ENCODE results near the gene BIRC2. TPM values are rescaled to one million over a fixed set of nuclear protein-coding genes. Genes with fewer than 3 reads are reported as not detected.

Gene BIRC2
- polyA plus RNA-seq, 1 donor (not counting 4 experiments of a cell fraction or from before 2014, with no cell fraction given), result 53.8 TPM

- Histone ChIP-seq H4K20me1 (ENCODE audit: control insufficient read depth, extremely low read depth, insufficient read depth, low read length) (peaks cover 3% of the 10 kb centered on the region), H3K27ac (ENCODE audit: control insufficient read depth, insufficient read depth, low read length) (no peak overlapping the region), H2AFZ (ENCODE audit: control insufficient read depth, low read length) (no peak overlapping the region), H3K4me2 (ENCODE audit: control insufficient read depth, extremely low read depth, insufficient read depth, low read depth, low read length) (no peak overlapping the region), H3K4me1 (ENCODE audit: control insufficient read depth, extremely low read depth, insufficient read depth, low read length) (no peaks in the 10 kb centered on the region), H3K36me3 (ENCODE audit: control insufficient read depth in 2 of 2, extremely low read depth in 1 of 2, insufficient read depth in 2 of 2, low read length in 2 of 2) (peaks cover 15 to 41% of the 10 kb centered on the region in 2 experiments), H3K4me3 (ENCODE audit: control insufficient read depth in 2 of 3, extremely low read depth in 1 of 3, insufficient read depth in 2 of 3, low read depth in 1 of 3, low read length in 3 of 3) (no peak overlapping the region), H3K27me3 (ENCODE audit: control insufficient read depth, extremely low read depth, insufficient read depth, low read length) (no peaks in the 10 kb centered on the region), H3K9ac (ENCODE audit: control insufficient read depth, extremely low read depth, insufficient read depth, low read length) (no peak overlapping the region), H3K9me1 (ENCODE audit: control insufficient read depth, extremely low read depth, insufficient read depth, low read length) (no peaks in the 10 kb centered on the region), H3K9me3 (ENCODE audit: control insufficient read depth, low read depth, low read length) (no peaks in the 10 kb centered on the region), H3K79me2 (ENCODE audit: control insufficient read depth, insufficient read depth, low read length) (peaks cover 14% of the 10 kb centered on the region)
- no peak for TF ChIP-seq EZH2 (IDR thresholded peaks at IDR 0.05; ENCODE audit: low read length)
- TF ChIP-seq, protein P1, sequence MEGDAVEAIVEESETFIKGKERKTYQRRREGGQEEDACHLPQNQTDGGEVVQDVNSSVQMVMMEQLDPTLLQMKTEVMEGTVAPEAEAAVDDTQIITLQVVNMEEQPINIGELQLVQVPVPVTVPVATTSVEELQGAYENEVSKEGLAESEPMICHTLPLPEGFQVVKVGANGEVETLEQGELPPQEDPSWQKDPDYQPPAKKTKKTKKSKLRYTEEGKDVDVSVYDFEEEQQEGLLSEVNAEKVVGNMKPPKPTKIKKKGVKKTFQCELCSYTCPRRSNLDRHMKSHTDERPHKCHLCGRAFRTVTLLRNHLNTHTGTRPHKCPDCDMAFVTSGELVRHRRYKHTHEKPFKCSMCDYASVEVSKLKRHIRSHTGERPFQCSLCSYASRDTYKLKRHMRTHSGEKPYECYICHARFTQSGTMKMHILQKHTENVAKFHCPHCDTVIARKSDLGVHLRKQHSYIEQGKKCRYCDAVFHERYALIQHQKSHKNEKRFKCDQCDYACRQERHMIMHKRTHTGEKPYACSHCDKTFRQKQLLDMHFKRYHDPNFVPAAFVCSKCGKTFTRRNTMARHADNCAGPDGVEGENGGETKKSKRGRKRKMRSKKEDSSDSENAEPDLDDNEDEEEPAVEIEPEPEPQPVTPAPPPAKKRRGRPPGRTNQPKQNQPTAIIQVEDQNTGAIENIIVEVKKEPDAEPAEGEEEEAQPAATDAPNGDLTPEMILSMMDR (optimal IDR thresholded peaks at IDR 0.05 in 1 of 3, IDR thresholded peaks at IDR 0.05 in 1 of 3, conservative IDR thresholded peaks at IDR 0.05 in 1 of 3; ENCODE audit: extremely low read depth in 1 of 3, insufficient read depth in 2 of 3, low read length in 3 of 3), result no peak
- dilution Hi-C loops (cut with MboI; ENCODE audit: extremely low pct_ligation_motif_present, low sequenced_read_pairs), result no loop called here
- FAIRE-seq, result no peak
- no peak for DNase-seq (ENCODE audit: low read depth, low spot score)
Observed at GRCh38 chr11:102393272-102393730, 46.3 kb downstream of the BIRC2 start.

DNA sequence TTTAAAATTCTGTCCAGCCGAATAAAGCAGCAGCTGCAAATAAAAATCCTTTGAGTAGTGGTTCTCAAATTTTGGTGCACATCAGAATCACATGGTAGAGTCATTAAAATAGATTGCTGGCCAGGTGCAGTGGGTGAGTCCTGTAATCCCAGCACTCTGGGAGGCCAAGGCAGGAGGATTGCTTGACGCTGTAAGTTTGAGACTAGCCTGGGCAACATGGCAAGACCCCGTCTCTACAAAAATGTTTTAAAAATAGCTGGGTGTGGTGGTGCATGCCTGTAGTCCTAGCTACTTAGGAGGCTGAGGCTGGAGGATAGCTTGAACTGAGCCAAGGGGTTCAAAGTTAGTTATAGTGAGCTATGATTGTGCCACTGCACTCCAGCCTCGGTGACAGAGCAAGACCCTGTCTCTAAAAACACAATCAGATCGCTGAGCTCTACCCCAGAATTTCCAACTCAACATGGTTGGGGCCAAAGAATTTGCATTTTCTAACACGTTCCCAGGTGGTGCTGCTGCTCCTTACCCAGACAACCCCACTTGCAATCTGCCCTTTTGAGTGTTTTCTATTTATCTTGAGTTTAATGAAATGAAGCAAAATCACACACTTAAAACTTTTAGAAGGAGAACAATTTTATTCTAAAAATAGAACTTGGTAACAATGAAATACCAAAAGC is 48.8 kb downstream of the BIRC2 start:
- H3K9me1 ChIP-seq (ENCODE audit: control insufficient read depth, extremely low read depth, insufficient read depth, low read length), result no peaks in the 10 kb centered on the region
- FAIRE-seq (no peak), DNase-seq (ENCODE audit: low read depth, low spot score) (no peak)
- no peaks in the 10 kb centered on the region for H3K27me3 ChIP-seq (ENCODE audit: control insufficient read depth, extremely low read depth, insufficient read depth, low read length)
- peaks cover 18 to 41% of the 10 kb centered on the region in 2 experiments for H3K36me3 ChIP-seq (ENCODE audit: control insufficient read depth in 2 of 2, extremely low read depth in 1 of 2, insufficient read depth in 2 of 2, low read length in 2 of 2)
- peaks cover 3% of the 10 kb centered on the region for H4K20me1 ChIP-seq (ENCODE audit: control insufficient read depth, extremely low read depth, insufficient read depth, low read length)
- no peak overlapping the region for H3K4me3 ChIP-seq (ENCODE audit: control insufficient read depth in 2 of 3, extremely low read depth in 1 of 3, insufficient read depth in 2 of 3, low read depth in 1 of 3, low read length in 3 of 3)
- H3K4me2 ChIP-seq (ENCODE audit: control insufficient read depth, extremely low read depth, insufficient read depth, low read depth, low read length), result no peak overlapping the region
- no peaks in the 10 kb centered on the region for H3K9me3 ChIP-seq (ENCODE audit: control insufficient read depth, low read depth, low read length)
- peaks cover 14% of the 10 kb centered on the region for H3K79me2 ChIP-seq (ENCODE audit: control insufficient read depth, insufficient read depth, low read length)
- H3K9ac ChIP-seq (ENCODE audit: control insufficient read depth, extremely low read depth, insufficient read depth, low read length), result no peak overlapping the region
- H2AFZ ChIP-seq (ENCODE audit: control insufficient read depth, low read length), result no peak overlapping the region
- dilution Hi-C loops (cut with MboI; ENCODE audit: extremely low pct_ligation_motif_present, low sequenced_read_pairs), result no loop called here
- no peaks in the 10 kb centered on the region for H3K4me1 ChIP-seq (ENCODE audit: control insufficient read depth, extremely low read depth, insufficient read depth, low read length)
- TF ChIP-seq EZH2 (IDR thresholded peaks at IDR 0.05; ENCODE audit: low read length), result no peak
- TF ChIP-seq, protein P1 (optimal IDR thresholded peaks at IDR 0.05 in 1 of 3, IDR thresholded peaks at IDR 0.05 in 1 of 3, conservative IDR thresholded peaks at IDR 0.05 in 1 of 3; ENCODE audit: extremely low read depth in 1 of 3, insufficient read depth in 2 of 3, low read length in 3 of 3), result no peak
- H3K27ac ChIP-seq (ENCODE audit: control insufficient read depth, insufficient read depth, low read length), result no peak overlapping the region
